Activated effector memory CD4-positive, alpha-beta T cell treated with Interleukin-2 at 50 U/mL for 16 hours (primary cell): ENCODE data around the gene TENM4.

Source experiments
- DNase-seq: peaks from one replicate; pipeline ENCODE4 v3.0.0-alpha.2; 2020

Gene TENM4

GRCh38 chr11:78763664-78764063, 677.2 kb downstream of the TENM4 start:
- DNase-seq: no peak

GRCh38 chr11:78762105-78762504, 678.7 kb downstream of the TENM4 start:
- DNase-seq: no peak

GRCh38 chr11:78759071-78759470, 681.8 kb downstream of the TENM4 start:
- DNase-seq: no peak

DNA sequence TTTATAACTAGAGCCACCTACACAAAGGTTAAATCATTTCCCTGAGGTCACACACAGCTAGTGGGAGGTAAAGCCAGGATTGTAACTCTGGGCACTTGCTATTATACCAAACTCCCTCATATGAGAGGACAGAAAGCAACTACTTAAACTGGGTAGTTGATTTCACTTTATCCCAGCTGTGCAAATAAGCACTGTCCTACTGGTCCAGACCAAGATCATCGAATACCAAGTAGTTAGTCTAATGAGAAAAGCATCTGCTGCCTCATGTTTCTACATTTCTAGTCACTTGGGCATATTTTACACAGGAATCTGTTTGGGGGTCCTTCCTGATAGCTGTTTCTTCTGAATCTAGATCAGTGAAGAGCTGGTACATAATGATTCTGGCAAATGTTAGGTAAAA, 687.5 kb downstream of the TENM4 start:
- no peak for DNase-seq

- DNase-seq: no peak
Observed at GRCh38 chr11:78752494-78752893, 688.3 kb downstream of the TENM4 start.

DNA sequence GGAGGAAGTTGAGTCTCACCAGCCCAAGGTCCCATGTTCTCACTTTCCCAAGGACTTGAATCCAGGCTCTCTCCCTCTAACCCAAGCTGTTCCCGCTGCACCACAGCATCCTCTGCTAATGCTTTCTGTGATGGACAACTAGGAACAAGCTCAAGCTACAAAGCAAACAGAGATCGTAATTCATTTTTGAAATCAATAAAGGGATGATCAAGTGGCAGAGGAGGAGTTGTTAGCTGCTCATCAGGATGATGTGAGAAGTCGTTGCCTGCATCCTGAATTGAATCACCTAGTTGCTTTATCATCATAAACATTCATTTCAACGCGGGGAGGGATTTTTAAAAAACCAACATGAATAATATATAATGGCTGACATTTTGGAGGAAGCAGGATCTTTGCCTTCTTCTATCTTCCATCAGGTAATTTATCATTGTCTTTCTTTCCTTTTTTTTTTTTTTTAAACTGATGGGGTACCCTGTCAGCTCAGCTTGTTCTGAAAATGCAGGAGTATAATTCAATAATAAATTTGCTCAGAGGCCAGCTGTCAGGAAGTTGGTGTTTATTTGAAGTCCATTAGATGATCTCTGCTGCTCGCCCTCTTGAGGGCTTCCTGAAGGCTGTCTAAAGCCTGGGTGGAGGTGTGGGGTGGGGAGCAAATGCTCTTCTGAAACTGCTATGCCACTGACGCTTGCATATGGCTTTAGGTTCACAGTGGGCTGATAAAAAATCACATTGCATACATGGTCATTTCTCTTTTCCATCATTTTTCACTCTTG, 691.7 kb downstream of the TENM4 start:
- no peak for DNase-seq

DNA sequence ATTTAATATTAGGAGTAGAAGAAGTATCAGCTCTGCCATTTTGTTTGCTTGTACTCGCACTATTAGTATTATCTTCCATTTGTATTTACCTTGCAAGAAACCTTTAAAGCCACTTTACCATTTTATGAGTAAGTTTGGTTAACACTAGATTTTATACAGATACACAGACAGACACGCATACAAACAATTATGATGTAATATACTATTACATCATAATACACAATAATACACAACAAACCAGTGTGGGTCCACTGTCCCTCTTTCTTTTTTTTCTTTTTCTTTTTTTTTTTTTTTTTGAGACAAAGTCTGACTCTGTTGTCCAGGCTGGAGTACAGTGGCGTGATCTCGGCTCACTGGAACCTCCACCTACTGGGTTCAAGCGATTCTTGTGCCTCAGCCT, 695.9 kb downstream of the TENM4 start:
- DNase-seq: no peak

DNA sequence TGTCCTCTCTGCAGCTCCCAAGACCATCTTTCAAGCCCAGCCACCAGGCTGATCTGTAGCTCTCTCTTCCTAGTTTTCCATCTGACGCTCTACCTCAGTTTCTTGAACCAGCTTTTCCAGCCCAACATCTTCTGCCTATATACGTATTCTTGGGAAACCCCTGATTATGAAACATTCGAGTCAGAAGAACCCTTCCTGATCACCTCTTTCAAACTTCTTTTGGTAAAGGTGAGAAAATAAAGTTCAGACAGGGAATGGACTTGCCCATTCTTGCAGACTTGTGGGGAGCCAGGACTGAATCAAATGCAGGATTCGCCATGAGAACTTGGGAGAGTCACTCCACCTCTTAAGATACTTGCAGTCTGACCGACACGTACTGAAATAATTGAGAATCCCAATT, 696.6 kb downstream of the TENM4 start:
- DNase-seq: no peak

DNA sequence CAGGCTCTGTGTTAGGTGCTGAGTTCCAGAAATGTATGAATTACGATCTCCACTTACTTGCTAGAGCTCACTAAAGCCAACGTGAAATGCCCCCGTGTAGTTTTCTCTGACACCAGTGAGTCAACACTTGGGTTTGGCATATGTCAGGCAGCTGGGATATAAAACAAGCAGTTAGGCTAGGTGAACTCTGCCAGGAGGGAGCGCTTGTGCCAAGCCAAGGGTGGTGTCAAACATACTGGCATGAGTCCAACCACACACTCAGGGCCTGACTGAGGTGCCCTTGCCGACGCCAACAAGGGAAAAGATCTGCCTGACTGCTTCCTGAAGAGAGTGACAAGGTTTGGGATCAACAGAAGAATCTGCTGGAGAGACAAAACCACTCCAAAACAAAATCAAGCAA, 698.4 kb downstream of the TENM4 start:
- DNase-seq: no peak

DNA sequence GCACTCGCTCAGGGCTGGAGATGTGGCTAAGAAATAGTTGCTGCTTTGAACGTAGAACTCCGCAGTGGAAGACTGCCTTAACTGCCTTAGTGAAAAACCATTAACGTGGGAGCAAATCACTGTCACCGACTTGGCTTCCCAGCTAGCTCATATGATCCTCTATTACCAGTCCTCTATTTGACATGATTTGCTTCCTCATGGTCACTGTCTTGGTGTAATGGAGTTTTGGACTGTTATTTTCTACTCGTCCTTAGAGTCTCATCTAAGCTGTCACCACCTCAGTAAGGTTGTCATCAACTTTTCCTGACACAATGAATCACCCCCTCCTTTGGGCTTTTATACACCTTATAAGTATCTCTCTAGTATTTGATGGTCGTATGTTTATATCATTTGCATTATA, 699.1 kb downstream of the TENM4 start:
- DNase-seq: no peak

DNA sequence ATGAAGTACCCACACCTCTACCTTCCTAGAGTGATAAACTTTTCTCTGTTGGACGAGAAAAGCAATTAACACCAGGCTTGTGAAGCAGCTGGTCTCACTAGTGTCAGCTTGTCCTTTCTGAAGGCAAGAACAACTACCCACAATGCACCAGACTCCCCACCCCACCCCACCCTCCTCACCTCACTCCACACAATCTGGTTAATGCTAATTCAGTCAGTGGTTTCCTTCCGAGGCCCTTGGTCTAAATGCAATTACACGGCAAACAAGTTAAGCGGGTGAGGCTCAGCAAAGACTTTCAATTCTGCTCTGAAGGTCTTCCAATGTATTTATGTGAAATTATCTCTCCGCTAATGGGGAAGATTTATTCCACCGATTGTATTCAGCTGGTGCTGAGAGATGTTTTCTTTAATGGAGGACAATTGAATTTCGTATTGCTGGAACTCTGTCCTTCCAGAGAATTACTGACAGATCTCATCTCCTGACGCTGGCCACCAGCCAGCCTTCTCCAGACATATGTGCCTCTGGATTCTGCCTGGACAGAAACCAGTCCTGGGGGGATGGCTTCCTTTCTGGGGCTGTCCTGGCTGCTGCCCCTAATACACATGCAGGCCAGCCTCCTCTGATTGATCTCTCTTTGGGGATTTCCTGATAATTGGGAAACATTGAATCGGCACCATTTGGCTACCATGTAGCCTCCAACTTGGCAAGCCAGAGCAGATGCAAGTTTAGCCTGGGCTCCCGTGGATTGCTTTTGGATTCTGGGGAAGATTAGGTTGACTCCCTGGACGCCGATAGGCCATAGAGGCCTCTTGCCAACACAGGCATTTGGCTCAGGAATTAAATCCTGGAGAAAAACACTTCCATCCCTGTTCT, 700.4 kb downstream of the TENM4 start:
- no peak for DNase-seq

- DNase-seq: no peak
Observed at GRCh38 chr11:78737891-78738290, 702.9 kb downstream of the TENM4 start.

DNA sequence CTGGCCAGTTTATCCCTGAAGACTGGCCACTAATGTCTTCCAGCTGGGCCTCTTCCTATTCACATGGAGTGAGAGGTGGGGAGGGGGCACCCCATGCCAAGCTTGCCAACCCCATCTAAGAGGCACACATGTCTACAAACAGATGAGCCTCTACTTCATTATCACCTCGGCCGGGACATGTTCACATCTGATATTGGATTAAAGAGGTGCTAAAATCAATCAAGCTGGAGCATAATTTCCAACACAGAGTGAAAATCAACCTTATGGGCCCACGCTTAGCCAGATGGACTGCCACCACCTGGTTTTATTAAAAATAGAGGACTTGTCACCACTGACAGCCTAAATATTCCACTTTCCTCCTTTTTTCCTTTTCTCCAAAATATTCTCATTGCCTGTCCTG, 703.5 kb downstream of the TENM4 start:
- no peak for DNase-seq

- no peak for DNase-seq
Observed at GRCh38 chr11:78735711-78736110, 705.1 kb downstream of the TENM4 start.

- DNase-seq: no peak
Observed at GRCh38 chr11:78733031-78733430, 707.8 kb downstream of the TENM4 start.

DNA sequence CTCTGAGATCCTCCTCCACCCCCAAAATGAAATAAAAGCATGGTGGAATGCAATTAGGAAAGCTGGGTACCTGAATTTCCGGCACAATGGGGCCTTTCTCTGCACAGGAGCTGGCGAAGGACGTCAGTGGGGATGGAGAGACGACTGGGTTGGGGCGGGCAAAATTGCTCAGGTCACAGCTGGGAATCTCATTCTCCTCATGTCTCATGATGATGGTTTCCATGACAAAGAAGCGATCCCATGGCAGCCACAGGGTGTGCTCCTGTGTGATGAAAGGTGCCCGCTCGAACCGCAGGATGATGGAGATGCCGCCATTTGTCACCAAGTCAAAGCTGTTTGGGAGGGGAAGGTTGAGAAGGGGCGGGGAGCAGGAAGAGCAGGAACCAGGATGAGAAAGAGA, 708.6 kb downstream of the TENM4 start:
- no peak for DNase-seq

DNA sequence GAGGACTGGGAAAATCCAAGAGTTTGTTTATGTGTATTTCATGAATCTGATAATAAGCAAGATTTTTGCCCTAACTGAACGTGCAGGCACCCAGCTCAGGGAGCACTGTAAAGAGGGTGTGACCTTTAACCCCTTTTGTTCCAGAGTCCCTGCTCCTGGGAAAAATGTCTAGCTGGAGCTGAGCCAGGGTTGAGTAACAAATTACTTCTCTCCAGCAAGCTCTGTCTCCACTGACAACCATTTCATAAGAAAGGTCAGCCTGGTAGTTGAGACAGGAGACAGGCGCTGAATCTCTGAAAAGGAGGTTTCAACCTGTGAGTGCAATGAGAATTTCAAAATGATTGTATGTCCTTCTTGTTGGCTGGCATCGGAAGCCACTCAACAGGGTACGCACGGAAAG, 709.8 kb downstream of the TENM4 start:
- DNase-seq: no peak

DNA sequence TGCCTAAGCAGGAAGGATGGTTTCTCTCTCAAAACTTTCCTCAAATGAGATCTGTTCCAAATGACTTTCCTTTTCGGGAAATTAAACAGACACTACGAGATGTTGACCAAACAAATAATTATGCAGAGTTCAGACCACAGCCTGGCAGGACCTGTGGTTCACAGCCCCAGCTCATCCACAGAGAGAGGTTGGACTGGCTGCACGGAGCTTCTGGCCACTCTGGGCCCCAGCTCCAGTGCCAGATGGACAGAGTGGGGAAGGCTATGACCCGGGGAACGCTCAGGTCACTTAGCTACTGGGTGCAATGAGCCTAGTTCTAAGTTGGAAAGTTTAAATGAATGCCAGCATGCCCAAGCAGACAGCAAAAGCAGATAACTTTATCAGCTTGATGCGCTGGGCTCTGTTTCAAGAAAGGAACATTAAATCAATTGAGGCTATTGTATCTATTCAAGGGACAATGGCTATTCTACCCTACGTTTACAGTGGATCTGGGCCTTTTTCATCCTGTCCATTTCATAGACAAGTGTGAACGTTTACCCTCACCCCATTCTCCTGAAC, 710.5 kb downstream of the TENM4 start:
- no peak for DNase-seq

DNA sequence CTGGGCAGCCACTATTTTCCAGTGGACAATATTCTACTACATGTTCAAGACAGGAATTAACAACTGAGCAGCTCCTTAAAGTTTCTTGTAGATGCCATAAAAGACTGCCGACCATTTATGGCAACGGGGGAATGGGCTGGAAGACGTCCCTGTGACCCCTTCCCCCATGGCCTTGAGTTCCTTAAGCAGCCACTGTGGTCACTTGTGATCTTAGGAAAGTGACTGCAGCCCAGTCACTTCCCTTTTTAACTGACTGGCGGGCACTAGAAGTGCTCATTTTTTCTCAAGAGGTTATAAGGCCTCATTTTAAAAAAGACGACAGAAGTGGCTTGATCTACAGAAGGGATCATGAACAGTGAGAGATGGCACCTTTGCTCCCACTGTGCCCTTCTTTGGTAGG, 713.0 kb downstream of the TENM4 start:
- no peak for DNase-seq

- no peak for DNase-seq
Observed at GRCh38 chr11:78725200-78725599, 715.6 kb downstream of the TENM4 start.

- DNase-seq: no peak
Observed at GRCh38 chr11:78722786-78723185, 718.0 kb downstream of the TENM4 start.

DNA sequence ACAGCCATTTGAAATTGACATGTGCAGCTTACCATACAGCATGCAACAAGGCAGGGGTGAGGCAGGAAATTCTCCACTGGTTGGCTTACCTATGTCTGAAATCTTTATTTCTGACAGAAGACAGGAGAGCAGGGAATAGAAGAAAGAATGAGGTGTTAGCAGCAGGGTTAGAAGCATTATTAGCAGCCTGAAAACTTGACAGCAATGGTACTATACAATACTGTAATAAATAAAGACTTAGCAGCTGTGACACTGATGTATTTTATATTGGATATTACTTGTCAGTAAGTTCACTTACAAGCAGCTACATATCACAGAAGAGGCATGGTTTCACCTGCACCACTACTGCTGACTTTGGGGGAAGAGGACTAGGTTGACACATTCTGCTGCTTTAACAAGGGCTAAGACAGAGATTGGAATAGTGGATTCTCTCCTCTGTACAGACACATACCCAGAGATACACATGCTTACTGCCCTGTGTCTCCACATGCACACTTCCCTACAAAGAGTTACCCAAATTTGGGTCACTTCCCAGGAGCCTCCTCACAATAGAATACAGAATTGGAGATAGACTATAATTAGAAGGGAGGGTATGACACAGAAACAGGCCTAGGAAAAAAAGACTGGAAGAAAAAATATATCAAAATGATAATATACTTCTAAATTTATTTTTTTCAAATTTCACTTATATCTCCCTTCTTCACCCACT, 720.4 kb downstream of the TENM4 start:
- no peak for DNase-seq

- no peak for DNase-seq
Observed at GRCh38 chr11:78717041-78717440, 723.8 kb downstream of the TENM4 start.
